Inferior parietal cortex (tissue), 1 donor: ENCODE data around the gene CTDSPL2.
"Not testable (repeated sequence)": the region's sequence is repeated elsewhere in the genome, so short reads cannot be mapped to it uniquely, and the experiment has no call there.

Experiments
- DNase-seq: peaks from one replicate; pipeline ENCODE4 v3.0.0-alpha.2; 2016; ENCODE audit errors: extremely low spot score

The CTDSPL2 gene

DNA sequence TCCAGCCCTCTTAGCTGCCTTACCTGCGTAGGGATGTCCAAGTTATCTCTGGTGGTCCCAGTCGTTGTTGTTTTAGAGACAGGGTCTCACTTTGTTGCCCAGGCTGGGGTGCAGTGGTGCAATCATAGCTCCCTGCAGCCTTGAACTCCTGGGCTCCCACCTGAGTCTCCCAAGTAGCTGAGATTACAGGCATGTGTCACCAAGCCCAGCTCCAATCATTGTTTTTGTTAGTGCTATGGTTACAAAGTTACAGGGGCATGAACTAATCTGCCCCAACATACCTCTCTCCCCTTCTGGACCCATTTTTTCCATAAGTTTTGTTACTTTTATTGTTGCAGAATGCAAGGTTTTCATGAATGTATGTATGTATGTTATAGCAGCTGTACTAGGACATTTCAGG lies 54.7 kb downstream of the CTDSPL2 start:
- DNase-seq = no peak

DNA sequence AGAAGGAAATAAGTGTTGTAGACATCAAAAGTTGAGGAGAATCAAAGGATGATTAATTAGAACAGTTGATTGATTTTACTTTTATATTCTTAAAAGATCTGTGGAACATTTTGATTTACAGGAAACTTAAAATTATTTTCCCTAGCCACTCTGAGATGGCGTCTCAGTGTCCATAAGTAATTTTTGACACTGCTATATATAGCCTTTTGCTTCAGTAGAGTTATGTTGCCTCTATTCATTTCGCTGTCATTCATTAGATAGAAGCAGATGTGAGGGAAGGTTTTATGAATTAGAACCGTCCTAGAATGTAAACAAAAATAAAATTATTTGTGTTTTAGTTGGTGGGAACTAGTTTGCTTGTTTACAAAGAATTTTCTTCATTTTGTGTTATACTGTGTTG lies 58.5 kb downstream of the CTDSPL2 start:
- DNase-seq = no peak

DNA sequence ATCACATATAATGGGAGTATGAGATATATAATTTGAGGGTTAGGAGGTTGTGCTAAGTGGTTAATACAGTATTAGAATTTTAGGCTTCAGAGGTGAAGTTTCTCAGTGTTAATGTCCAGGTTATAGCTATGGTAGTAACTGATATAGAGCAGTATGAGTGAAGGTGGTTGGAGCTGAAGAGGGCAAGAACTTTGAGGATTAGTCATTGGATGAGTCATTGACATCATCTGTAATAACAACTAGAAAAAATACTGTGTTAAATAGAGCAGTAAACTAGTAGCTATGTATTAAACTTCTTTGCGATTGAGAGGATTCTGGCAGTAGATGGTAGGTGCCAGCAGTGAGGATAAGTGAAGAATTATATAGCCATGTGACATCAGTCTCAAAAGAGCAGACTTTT lies 62.0 kb downstream of the CTDSPL2 start:
- DNase-seq = no peak

DNA sequence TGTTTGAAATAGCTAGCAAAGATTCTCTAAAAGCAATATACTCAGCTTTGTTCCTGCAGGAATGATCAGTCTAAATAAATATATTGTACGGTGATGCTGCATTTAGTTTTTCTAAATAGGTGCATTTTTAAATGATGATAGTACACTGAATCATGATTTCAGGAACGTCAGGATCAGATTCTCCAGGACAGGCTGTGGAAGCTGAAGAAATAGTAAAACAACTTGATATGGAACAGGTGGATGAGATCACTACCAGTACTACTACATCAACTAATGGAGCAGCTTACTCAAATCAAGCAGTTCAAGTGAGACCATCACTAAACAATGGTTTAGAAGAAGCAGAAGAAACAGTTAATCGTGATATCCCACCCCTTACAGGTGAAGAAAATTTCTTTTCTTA lies 63.2 kb downstream of the CTDSPL2 start:
- DNase-seq = no peak

DNA sequence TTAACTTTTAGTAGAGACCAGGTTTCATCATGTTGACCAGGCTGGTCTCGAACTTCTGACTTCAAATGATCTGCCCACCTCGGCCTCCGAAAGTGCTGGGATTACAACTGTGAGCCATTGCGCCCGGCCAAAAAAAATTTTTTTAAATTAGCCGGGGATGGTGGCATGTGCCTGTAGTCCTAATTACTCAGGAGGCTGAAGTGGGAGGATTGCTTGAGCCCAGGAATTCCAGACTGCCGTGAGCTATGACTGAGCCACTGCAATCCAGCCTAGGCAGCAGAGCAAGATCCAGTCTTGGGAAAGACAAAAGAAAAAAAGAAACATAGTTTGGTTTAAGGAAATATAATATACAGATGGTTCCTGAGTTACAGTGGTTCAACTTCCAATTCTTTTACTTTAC lies 64.6 kb downstream of the CTDSPL2 start:
- no peak for DNase-seq

DNA sequence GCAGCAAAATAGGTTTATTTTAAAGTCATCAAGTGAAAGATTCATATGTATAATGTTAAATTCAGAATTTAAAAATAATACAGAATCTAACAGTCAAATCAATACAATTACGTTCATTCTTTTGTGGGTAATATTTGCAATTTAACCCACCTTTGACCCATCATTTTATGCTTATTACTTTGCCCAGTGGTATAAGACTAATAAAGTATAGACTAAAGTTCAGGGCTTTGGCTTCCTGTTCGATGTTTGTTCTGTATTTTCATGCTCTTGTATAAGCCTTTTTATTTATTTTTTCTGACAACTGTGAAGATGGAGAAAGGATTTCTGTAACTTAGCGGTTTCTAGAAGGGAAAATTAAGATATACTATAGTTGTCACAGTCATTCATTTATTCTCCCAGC lies 65.2 kb downstream of the CTDSPL2 start:
- DNase-seq = no peak

DNA sequence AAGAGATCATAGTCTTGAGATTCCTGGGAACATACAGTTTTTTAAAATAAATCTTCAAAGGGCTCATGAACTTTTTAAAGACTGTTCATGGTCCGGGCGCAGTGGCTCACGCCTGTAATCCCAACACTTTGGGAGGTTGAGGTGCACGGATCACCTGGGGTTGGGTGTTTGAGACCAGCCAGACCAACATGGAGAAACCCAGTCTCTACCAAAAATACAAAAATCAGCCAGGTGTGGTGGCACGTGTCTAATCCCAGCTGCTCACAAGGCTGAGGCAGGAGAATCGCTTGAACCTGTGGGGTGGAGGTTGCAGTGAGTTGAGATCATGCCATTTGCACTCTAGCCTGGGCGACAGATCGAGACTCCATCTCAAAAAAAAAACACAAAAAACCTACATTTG lies 68.1 kb downstream of the CTDSPL2 start:
- DNase-seq = no peak

DNA sequence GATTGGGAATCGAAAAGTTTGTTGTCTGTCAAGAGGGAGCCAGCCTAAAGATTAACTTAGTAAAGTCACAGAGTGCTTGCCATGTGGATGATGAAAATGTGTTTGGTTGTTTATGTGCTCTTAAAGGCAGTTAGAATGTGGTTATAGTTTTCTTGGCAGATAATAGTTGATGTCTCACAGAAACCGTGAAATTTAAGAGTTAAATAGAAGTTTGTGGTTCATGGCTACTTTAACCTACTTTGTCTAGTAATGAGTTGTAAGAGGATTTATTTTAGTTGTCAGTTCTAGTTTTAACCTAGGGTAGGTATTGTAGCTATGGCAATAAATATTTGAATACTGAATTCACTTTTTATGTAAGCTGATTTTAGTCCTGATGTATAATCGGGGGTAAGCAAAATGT lies 73.1 kb downstream of the CTDSPL2 start:
- no peak for DNase-seq

DNA sequence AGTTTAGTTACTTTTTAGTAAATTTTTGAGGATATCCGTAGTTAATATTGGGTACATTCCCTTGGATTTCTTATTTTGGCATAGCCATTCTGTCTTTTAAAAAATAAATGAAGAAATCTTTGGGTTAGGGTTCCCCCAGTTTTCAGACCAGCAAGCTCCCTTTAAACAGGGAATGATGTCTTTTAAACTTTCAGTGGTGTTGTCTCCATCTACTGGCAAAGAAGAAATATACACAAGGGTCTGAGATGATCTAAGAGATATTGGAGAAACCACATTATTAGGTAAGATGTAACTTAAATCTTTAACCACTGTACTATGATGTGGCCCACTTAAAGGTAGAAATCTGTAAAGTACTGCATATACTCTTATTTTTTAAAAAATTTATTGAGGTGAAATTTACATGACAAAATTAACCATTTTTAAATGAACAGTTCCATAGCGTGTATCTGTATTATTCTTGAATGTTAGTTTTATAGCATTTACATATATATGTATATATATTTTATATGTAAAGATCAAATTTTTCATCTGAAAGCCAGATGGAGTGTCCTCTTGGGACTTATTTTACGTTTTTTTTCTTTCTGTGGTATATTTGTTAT lies 74.4 kb downstream of the CTDSPL2 start:
- DNase-seq = peak; percentile 58

DNA sequence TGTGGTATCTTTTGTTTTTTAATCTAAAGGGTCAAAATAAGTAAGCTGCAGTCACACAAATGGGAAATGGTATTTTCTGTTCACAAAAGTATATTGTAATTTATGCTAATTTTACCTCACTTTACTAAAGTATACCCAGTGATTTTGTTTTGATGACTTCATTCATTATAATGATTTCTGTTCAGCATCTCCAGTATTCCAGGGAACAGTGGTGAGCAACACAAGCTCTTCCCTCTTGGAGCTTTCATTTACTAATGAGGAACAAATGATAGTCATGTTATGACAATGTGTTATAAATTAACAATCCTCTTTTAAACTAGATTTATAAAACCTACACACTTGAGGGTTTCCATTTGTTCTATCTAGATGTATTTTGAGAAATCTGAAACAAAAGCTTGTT lies 89.0 kb downstream of the CTDSPL2 start:
- DNase-seq = no peak

DNA sequence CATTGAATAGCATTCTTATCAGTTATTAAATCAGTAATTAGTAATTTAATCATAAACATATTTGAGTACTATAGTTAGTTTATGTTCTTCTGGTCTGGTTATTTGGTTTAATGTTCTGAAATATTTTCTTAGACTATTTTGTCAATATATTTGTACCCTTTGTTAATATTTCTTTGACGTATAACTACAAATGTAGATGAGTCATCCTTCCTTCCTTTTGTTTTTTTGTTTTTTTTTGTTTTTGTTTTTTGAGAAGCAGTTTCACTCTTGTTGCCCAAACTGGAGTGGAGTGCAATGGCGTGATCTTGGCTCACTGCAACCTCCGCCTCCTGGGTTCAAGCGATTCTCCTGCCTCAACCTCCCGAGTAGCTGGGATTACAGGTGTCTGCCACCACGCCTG lies 92.1 kb downstream of the CTDSPL2 start:
- no peak for DNase-seq

DNA sequence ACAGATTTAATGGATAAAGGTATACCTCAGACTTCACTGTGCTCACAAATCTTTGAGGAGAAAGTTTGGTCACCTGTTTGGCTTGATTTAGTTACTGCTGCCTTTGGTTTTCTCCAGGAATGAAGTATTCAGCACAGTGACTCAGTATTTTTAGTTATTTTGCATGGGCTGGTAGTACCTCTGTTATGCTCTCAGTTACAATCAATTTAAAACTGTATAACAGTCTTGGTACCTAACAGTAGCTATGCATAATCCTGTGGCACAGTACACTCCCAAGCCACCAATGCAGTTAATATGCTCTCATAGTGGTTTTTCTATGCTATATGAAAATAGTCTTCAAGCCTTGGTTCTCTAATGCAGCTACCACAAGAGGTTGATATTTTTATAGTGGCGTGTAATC lies 97.6 kb downstream of the CTDSPL2 start:
- no peak for DNase-seq

DNA sequence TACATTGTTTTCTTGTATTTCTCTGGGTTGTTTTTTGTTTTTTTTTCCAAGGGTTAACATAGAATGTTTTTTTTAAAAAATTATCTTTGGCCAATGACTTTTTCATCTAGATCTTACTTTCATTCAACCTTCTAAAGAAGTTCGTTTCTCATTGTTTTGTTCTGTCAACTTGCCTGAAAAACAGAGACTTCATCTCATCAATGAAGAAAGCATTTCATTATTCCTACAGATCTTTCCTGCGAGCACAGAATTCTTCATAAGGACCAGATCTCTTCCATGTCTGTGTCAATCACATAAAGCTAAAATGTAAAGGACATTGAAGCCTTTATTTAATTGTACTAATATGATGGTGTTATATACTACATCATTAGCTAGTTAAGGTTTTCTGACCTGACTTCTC lies 99.8 kb downstream of the CTDSPL2 start:
- no peak for DNase-seq

DNA sequence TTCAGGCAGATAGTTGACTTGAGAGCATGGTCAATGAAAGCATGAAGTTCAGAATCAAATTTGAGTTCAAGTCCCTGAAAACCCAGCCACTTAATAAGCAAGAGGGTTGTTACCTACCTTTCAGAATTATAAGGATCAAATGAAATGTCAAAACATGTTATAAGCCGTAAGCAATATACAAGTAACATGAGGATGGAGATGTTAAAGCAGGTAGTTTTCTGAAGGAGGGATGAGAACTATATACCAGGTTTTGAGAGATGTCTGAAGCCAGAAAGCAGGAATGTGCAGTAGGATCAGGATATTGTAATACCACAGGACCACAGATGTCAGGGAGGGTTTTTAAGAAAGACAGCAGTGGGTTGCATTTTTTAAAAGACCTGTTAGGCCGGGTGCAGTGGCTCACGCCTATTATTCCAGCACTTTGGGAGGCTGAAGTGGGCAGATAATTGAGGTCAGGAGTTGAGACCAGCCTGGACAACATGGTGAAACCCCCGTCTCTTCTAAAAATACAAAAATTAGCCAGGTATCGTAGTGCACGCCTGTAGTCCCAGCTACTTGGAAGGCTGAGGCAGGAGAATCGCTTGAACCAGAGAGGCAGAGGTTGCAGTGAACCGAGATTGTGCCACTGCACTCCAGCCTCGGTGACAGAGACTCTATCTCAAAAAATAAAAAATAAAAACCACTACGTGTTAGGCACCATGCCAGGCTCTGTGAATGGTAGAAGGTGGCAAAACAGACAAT lies 102.6 kb downstream of the CTDSPL2 start:
- DNase-seq = no peak

DNA sequence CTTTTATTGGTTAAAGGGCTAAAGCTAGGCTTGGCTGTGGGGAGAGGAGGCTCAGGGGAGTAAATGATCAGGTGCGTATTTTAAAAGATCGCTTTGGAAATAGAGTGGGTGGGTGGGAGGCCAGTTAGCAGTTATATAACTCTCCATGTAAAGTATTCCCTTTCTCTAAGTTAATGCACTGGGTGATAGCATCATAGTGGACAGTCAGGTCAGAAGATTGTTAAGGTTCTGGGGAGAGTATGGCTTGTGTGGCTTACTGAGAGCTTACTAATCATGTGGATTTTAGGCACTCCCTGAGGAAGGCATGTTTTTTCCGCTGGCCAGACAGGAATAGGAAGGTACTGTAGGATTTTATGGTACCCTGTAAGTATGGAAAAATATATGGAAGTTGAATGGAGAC lies 103.2 kb downstream of the CTDSPL2 start:
- DNase-seq = no peak

DNA sequence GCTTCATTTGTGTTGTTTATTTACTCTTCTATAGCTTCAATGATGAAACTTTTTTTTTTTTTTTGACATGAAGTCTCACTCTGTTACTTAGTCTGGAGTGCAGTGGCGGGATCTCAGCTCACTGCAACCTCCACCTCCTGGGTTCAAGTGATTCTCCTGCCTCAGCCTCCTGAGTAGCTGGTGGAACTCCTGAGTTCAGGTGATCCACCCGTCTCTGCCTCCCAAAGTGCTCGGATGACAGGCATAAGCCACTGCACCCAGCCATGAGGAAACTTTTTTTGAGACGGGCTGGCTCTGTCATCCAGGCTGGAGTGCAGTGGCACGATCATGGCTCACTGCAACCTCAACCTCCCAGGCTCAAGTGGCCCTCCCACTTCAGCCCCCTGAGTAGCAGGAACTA lies 104.8 kb downstream of the CTDSPL2 start:
- DNase-seq = not testable (repeated sequence)

DNA sequence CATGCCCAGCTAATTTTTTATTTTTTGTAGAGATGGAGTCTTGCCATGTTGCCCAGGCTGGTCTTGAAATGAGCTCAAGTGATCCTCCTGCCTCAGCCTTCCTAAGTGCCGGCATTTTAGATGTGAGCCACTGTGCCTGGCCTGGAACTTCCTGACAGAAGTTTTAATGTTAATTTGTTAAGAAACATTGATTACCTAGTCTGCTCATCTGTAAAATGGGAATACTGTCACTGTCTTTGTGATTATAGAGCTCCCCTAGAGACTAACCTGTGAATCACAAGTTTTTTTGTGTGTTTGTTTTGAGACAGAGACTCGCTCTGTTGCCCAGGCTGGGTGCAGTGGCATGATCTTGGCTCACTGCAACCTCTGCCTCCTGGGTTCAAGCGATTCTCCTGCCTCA lies 105.3 kb downstream of the CTDSPL2 start:
- no peak for DNase-seq

DNA sequence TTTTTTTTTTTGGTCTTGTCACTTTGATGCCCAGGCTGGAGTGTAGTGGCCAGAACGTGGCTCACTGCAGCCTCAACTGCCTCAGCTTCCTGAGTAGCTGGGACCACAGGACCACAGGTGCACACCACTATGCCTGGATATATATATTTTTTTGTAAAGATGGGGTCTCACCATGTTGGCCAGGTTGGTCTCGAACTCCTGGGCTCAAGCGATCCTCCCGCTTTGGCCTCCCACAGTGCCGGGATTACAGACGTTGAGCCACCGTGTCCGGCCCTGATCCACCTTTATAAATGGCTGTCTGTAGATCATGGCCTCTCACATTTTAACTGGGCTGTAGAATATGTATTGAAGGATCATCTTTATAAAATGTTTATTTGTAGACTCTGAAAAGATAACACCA lies 107.7 kb downstream of the CTDSPL2 start:
- no peak for DNase-seq

DNA sequence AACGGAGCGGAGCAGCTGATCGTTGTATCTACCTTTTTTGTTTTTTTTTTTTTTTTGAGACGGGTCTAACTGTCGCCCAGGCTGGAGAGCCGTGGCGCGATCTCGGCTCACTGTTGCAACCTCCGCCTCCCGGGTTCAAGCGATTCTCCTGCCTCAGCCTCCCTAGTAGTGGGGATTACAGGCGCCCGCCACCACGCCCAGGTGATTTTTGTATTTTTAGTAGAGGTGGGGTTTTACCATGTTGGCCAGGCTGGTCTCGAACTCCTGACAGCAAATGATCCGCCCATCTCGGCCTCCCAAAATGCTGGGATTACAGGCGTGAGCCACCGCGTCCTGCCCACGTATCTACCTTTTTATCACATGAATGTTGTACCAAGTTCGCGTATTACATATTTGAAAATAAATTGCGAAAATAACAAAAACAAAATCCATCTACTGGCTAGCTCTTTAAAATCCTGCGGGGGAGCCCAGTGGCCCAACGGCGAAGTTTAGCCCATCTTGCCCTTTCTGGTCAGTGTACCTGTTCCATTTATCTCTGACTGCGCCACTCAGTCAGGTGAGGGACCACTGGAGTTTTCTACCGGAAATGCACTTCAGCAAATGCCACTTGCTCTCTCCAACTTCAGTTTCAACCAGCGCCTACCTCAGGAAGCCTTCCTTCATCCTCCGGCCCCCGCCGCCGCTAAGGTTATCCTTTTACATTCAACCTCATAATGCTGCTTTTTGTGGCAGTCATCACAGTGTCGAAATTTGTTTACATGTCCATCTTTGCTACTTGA lies 108.3 kb downstream of the CTDSPL2 start:
- no peak for DNase-seq

DNA sequence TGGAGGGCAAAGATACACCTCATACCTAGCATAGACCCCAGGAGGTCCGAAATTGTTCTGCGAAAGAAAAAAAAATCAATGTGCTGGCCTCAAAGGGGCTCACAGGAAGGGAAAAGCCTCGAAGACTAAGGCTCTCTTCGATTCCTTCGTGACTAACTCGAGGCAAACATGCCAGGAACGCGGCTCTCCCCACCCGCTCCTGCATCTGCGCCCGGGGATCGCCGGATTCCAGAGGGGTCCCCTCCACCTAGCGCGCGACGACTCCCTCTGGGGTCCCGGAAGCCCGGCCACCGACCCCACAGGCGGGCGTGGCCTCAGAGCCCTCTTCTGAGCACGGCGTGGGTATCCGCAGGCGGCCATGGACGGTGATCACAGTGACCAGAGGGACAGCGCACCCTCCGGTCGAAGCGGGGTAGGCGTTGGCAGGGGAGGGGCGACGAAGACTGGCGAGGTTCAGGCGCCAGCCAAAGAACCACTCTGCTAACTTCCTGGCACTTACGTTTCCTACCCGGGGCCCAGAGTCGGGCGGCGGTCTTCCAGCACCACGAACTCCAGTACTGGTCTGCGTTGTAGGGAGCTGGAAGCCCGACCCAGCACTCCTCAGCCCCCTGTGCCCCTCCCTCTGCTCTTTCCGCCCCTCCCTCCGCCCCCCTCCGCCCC lies 109.0 kb downstream of the CTDSPL2 start:
- DNase-seq = peak; percentile 80

DNA sequence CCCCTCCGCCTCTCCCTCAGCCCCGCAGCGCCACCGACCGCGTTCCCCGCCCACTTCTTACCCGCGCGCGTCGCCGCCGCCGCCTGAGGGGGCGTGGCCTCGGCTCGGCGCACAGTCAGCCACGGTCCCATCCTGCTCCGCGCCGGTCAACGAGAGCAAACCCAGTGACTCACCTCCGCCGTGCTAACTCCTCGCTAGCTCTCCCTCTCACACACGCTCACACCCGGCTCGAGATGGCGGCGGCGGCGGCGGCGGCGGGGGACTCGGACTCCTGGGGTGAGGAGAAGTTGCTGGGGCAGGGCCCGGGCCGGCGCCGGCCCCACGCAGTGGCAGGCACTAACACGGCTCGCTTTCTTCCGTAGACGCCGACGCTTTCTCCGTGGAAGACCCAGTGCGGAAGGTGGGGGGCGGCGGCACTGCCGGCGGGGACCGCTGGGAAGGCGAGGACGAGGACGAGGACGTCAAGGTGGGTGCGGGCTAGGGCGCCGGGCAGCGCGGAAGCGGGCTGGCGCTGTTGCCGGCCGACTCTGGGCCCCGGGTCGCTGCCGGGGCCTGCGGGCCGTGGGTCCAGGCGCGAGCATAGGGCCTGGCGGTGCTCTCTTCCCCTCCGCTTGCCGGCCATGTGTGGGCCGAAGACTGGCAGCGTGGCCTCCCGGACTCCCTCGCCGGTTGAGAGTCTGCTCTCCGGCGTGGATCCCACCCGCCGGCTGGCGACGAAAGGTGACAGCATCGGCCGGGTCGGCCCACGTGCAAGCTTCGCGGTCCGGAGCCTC lies 109.7 kb downstream of the CTDSPL2 start, which contains the start of gene EIF3J:
EIF3J (plus strand) TSS at position 186 of the 773 bp plus-strand sequence; CDS start at position 234, 48 bp downstream.
- peak; percentile 93 for DNase-seq
